D721Med (cell line): Measurements from ENCODE around the gene ATP6V1E1.
"Not testable (repeated sequence)": the region's sequence is repeated elsewhere in the genome, so short reads cannot be mapped to it uniquely, and the experiment has no call there.

Experiments used
- DNase-seq: peaks from one replicate; pipeline ENCODE4 v3.0.0; 2011; ENCODE audit warnings: low spot score; ENCODE audit not compliant: insufficient read length
- FAIRE-seq: peaks from 2 replicates; lab custom pipeline; 2011; peaks lifted over from hg19 to GRCh38; lab: Jason Lieb, UNC
- TF ChIP-seq, protein P1 (sequence below): IDR thresholded peaks from 2 replicates; pipeline ENCODE4 v1.5.1; 2012; ENCODE audit warnings: mild to moderate bottlenecking, control low read depth; ENCODE audit not compliant: insufficient read depth; ENCODE audit errors: missing control alignments

Gene ATP6V1E1

DNA sequence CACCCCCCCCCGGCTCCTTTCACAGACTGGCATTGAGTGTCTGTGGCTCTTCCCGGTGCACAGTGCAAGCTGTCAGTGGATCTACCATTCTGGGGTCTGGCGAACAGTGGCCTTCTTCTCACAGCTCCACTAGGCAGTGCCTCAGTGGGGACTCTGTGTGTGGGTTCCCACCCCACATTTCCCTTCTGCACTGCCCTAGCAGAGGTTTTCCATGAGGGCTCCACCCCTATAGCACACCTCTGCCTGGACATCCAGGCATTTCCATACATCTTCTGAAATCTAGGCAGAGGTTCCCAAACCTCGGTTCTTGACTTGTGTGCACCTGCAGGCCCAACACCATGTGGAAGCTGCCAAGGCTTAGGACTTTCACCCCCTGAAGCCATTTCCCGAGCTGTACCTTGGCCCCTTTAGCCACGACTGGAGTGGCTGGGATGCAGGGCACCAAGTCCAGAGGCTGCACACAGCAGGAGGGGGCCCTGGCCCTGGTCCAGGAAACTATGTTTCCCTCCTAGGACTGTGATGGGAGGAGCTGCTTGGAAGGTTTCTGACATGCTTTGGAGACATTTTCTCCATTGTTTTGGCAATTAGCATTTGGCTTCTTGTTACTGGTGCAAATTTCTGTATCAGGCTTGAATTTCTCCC, 36.0 kb upstream of the ATP6V1E1 start:
- no peak for DNase-seq
- FAIRE-seq = no peak
- TF ChIP-seq, protein P1, sequence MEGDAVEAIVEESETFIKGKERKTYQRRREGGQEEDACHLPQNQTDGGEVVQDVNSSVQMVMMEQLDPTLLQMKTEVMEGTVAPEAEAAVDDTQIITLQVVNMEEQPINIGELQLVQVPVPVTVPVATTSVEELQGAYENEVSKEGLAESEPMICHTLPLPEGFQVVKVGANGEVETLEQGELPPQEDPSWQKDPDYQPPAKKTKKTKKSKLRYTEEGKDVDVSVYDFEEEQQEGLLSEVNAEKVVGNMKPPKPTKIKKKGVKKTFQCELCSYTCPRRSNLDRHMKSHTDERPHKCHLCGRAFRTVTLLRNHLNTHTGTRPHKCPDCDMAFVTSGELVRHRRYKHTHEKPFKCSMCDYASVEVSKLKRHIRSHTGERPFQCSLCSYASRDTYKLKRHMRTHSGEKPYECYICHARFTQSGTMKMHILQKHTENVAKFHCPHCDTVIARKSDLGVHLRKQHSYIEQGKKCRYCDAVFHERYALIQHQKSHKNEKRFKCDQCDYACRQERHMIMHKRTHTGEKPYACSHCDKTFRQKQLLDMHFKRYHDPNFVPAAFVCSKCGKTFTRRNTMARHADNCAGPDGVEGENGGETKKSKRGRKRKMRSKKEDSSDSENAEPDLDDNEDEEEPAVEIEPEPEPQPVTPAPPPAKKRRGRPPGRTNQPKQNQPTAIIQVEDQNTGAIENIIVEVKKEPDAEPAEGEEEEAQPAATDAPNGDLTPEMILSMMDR = no peak

DNA sequence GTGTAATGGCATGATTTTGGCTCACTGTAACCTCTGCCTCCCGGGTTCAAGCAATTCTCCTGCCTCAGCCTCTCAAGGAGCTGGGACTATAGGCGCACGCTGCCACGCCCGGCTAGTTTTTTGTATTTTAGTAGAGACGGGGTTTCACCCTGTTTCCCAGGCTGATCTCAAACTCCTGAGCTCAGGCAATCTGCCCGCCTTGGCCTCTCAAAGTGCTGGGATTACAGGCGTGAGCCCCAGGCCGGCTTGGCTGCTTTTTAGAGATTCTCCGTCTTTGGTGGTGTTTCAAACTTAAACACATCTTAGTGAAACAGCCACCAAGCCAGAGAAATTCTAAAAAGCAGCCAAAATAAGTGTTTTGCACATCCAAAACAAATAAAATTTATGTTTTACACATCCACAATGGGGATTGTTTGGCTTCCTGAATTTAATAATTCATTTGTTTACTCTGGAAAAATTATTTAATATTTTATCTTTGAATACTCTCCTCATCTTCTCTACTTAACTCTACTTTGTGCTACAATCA, 28.4 kb upstream of the ATP6V1E1 start:
- FAIRE-seq (no peak), DNase-seq (no peak)
- TF ChIP-seq, protein P1 = no peak

DNA sequence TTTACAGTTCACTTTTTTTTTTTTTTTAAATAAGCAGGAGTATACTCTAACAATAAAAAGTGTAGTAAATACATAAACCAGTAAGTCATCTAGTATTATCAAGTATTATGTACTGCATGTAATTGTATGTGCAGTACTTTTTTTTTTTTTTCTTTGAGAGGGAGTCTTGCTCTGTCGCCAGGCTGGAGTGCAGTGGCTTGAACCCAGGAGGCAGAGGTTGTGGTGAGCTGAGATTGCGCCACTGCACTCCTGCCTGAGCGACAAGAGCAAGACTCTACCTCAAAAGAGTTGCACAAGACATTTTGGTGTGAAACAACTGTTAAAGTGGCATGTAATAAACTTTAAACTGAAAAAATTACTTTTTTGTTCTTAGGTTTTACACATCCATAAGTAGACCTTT, 26.7 kb upstream of the ATP6V1E1 start:
- DNase-seq (no peak), FAIRE-seq (no peak)
- TF ChIP-seq, protein P1 = no peak

DNA sequence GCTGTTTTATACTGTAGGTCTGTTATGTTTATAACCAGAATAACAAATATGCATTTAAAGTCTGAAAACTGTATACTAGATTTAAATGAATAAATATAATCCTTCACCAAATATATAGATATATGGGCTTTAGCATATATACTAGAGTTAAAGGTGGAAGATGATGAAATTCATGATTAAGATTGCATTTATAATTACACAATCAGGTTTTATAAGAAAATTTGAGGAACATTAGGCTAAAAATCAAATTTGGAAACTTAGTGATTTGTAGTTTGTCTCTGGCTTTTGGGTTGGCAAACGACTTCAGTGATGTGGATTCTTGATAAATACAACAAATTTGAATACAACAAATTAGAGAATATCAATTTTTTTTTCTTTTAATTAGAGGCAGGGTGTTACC, 20.0 kb upstream of the ATP6V1E1 start:
- FAIRE-seq (no peak), DNase-seq (no peak)
- TF ChIP-seq, protein P1 = no peak

DNA sequence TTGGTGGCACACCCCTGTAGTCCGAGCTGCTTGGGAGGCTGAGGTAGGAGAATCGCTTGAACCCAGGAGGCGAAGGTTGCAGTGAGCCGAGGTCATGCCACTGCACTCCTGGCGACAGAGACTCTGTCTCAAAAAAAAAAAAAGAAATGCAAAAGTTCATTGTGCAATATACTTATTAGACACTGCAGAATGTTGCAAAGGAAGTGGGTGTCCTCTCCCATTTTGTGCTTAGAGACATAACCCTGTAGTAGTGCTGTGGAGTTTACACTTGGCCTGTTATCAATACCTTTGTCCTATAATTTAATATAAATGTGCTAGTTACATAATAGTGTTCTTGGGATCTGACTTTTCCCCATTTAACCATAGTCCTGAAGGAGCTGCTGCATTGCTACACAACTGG, 19.4 kb upstream of the ATP6V1E1 start:
- TF ChIP-seq, protein P1 = no peak
- DNase-seq = no peak
- FAIRE-seq = no peak

DNA sequence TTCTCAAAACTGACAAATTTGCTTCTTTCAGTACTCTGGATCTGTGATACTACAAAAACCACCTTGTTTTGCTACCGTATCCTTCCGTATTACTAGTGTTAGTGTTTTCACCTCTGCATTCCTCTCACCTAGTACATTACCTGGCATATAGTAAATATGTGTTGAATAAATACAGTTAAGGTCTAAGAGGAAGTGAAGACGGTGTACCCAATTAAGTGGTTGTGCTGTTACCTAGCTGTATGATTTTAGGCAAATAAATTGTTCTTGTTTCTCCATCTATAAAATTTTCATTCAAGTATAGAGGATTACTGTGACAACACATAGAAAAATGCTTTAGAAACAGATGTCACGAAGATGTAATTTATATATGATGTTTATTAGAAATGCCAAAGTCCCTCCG, 18.9 kb upstream of the ATP6V1E1 start:
- FAIRE-seq = no peak
- DNase-seq = no peak
- TF ChIP-seq, protein P1 = no peak

DNA sequence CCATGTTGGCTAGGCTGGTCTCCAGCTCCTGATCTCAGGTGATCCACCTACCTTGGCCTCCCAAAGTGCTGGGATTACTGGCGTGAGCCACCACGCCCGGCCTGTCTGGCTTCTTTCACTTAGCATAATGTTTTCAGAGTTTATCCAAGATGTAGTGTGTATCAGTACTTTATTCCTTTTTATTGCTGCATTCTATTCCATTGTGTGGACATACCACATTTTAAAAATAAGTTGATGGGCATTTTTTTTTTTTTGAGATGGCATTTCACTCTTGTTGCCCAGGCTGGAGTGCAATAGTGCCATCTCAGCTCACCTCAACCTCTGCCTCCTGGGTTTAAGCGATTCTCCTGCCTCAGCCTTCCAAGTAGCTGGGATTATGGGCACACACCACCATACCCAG, 13.8 kb upstream of the ATP6V1E1 start:
- not testable (repeated sequence) for FAIRE-seq, DNase-seq
